ES-I3 (cell line): Measurements from ENCODE around the gene WDR45B.

Experiments used
- H3K36me3 ChIP-seq: 2 replicates; pipeline ENCODE4 v1.6.1; 2013; ENCODE audit warnings: mild to moderate bottlenecking, low read length, control low read depth, moderate library complexity; ENCODE audit not compliant: insufficient read depth
- H3K4me1 ChIP-seq: 2 replicates; pipeline ENCODE4 v1.6.1; 2013; ENCODE audit warnings: mild to moderate bottlenecking, control low read depth, low read length; ENCODE audit not compliant: insufficient read depth
- H3K9ac ChIP-seq: 2 replicates; pipeline ENCODE4 v1.6.1; 2013; ENCODE audit warnings: low read depth, mild to moderate bottlenecking, low read length, moderate library complexity
- H3K9me3 ChIP-seq: 2 replicates; pipeline ENCODE4 v1.6.1; 2013; ENCODE audit warnings: mild to moderate bottlenecking, low read length, moderate library complexity; ENCODE audit not compliant: control insufficient read depth, insufficient read depth

Gene WDR45B

DNA sequence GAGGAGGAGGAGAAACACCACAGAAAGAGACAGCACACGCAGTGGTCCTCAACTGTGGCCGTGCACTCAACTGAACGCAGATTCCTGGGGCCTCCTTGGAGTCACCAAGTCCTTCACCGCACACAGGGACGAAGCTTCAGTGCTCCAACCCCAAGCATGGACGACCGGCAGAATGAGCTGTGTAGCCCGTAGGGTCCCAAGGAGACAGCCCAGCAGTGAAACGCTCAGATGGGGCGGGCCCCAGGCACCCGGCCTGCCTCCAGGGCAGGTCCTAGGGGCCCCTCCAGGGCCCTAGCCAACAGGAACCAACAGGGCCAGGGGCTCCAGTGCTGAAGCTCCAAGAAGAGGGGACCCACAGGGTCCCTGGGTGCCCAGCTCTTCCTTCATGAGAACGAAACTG, 37.0 kb upstream of the WDR45B start:
- H3K4me1 ChIP-seq: no peaks in the 10 kb centered on the region
- no peaks in the 10 kb centered on the region for H3K36me3 ChIP-seq
- no peak overlapping the region for H3K9ac ChIP-seq
- H3K9me3 ChIP-seq: peaks cover 10% of the 10 kb centered on the region

DNA sequence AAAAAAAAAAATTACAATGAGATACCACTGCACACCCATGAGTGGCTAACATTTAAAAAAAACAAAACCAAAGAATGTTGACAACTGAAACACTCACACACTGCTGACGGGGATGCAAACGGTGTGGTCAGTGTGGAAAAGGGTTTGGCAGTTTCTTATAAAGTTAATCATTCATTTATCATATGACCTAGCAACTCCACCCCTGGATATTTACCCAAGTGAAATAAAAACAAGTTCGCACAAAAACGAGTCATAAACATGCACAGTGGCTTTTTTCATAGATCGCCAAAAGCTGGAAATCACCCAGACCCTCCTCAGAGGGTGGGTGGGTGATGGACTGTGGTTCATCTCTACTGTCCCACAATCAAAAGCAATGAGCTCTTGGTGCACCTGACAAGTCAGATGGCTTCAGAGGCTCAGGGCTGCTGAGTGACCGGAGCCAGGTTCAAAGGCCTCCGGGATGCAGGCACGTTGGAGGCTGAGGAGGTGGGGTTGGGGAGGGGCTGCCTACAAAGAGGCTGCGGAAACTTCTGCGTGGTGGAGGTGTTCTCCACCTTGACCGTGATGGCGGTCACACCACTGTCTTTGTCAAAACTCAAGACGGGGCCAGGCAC, 36.1 kb upstream of the WDR45B start:
- H3K36me3 ChIP-seq: no peaks in the 10 kb centered on the region
- H3K9me3 ChIP-seq: peaks cover 10% of the 10 kb centered on the region
- no peaks in the 10 kb centered on the region for H3K4me1 ChIP-seq
- no peak overlapping the region for H3K9ac ChIP-seq

DNA sequence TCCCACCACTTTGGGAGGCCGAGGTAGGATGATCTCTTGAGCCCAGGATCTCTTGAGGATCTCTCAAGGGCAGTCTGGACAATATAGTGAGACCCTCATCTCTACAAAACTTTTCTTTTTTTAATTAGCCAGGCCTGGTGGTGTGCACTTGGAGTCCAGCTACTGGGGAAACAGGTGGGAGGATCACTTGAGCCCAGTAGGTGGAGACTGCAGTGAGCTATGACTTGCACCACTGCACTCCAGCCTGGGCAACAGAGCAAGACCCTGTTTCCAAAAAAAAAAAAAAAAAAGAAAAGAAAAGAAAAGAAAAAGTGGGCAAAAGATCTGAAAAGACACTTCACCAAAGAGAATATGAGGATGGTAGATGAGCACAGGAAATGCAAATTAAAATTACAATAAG, 35.3 kb upstream of the WDR45B start:
- Histone ChIP-seq H3K4me1 (no peaks in the 10 kb centered on the region), H3K9ac (no peak overlapping the region), H3K9me3 (peaks cover 10% of the 10 kb centered on the region), H3K36me3 (no peaks in the 10 kb centered on the region)

DNA sequence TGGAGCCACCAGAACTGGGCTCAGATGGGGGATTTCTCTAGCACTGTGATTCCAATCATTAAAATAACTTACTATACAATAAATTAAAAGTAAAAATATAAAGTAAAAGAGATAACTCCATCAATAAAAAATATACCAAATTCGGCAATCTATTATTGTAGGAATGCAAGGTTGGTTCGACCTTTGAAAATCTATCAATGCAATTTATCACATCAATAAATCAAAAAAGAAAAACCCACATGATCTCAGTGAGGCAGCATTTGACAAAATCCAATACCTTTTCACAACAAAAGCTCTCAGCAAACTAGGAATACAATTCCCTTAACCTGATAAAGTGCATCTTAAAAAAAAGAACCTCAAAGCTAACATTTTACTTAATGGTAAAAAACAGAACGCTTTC, 33.3 kb upstream of the WDR45B start:
- Histone ChIP-seq H3K4me1 (no peaks in the 10 kb centered on the region), H3K36me3 (no peaks in the 10 kb centered on the region), H3K9me3 (peaks cover 10% of the 10 kb centered on the region), H3K9ac (no peak overlapping the region)

DNA sequence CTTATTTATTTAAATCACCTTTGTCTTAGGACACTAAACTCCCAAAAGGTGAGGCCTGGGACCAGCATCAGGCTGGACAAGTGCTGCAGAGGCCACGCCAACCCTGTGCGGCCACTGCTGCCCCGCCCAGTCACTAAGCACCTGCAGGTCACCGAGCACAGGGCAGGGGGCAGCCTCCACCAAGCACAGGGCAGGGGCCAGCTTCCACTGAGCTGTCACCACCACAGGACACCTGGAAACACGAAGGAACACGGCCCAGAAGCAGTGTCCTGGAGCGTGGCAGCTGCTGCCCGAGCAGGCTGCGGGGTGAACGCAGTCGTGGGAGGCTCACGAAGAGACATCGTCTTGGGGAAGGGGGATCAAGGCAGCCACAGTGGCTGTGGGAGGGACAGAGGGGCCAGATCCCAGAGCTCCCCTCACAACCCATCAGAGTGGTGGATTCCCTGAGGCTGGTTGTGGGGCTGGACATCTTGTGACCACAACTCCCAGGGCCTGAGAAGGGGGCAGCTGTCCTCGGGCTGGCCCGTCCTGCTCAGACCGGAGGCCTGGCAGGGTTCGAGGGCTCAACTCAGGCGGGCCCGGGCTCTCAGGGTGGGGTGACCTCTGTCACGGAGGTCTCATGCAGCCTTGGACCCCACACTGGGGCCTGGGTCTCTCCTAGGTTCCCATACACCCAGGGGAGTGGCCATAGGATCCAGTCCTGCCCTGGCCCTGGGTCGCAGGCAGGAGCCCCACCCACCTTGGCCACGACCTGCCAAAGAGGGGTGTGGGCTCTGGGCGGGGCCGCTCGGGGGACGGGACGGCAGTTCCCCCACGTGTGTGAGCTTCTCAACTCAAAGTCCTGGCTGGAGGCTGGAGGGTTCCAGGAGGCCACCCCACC, 31.6 kb upstream of the WDR45B start:
- Histone ChIP-seq H3K9me3 (peaks cover 10% of the 10 kb centered on the region), H3K9ac (no peak overlapping the region), H3K36me3 (no peaks in the 10 kb centered on the region), H3K4me1 (no peaks in the 10 kb centered on the region)

DNA sequence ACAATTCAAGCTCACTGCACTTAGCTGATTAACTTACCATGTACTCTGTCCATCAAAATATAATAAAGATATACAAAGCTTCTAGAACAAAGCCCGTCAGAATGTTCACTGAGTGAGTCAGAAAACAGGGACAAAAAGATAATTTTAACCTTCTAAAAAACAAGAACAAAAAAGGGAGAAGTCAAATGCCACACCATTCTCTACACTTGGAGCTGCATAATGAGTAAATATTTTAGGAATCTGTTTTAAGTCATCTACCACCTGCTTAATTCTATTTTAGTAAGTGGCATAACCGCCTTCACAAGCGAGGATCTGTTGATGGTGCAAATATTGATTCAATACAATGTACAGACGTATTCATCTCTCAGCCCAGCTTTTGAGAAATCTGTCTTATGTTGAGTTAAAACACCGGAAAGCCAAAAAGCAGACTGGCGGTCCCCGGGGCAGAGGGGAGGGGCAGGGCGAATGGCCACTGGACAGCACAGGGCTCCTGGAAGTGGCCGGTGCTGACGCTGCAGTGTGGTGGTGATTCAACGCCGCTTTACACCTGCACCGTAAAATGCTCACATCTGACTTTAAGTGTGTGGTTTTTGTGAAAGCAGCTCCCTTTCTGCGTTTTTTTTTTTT, 30.1 kb upstream of the WDR45B start:
- H3K4me1 ChIP-seq: no peaks in the 10 kb centered on the region
- peaks cover 10% of the 10 kb centered on the region for H3K9me3 ChIP-seq
- no peak overlapping the region for H3K9ac ChIP-seq
- H3K36me3 ChIP-seq: no peaks in the 10 kb centered on the region

DNA sequence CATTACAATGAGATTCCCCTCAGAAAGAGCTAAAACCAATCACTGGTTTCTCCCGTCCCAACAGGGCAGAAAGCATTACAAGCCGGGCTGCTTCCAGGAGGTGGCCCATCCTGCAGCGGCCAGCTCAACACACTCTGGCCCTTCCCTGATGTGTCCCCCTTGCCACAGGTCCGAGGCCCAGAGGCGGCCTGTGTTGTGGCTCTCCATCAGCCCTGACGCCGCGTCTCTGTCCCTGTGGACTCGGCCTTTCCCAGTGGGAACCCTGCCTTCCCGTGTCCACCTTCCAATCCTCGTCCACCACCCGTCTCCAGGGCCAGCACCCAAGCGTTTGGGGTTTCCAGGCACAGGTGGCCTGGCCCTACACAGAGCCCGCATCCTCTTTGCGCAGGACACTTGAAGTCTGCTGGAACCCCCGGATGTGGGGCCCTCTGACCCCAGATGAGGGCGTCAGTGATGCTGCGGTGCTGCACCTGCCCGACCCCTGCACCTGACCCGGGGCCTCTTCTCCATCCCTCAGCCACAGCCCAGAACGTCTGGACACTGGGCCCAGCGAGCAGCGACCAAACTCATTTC, 29.2 kb upstream of the WDR45B start:
- H3K4me1 ChIP-seq: no peaks in the 10 kb centered on the region
- no peak overlapping the region for H3K9ac ChIP-seq

DNA sequence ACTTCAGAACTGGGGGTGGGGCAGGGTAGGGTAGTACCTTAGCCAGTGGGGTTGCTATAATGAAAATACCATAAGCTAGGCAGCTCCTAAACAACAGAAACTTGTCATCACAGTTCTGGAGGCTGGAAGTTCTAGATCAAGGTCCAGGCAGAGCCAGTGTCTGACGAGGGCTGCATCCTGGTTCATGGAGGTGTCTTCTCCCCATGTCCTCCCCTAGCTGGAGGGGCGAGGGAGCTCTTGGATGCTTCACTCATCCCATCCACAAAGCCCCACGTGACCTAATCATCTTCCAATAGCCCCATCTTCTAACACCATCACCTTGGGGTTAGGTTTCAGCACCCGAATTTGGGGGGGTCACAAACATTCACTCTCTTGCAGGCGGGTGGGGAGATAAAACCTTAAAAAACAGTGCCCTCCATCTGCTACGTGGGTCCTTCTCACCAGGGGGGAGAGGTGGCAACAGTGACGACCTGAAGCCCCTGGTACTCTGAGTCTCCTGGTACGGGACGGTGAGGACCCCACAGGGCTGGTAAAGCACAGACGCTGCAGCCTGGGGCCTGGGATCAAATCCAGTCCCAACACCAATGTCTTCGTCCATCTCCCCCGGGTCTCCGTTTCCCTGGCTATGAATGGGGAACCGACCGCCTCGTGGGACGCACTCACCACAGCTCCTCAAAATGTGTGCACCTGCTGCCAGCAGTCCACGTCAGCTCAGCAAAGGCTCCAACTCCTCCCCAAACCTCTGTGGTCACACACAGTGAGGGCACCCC, 27.4 kb upstream of the WDR45B start:
- Histone ChIP-seq H3K4me1 (no peaks in the 10 kb centered on the region), H3K9ac (no peak overlapping the region), H3K36me3 (no peaks in the 10 kb centered on the region), H3K9me3 (no peaks in the 10 kb centered on the region)

More for the DNA sequence above, 29.2 kb upstream of the WDR45B start:
- H3K36me3 ChIP-seq: no peaks in the 10 kb centered on the region
- peaks cover 10% of the 10 kb centered on the region for H3K9me3 ChIP-seq

DNA sequence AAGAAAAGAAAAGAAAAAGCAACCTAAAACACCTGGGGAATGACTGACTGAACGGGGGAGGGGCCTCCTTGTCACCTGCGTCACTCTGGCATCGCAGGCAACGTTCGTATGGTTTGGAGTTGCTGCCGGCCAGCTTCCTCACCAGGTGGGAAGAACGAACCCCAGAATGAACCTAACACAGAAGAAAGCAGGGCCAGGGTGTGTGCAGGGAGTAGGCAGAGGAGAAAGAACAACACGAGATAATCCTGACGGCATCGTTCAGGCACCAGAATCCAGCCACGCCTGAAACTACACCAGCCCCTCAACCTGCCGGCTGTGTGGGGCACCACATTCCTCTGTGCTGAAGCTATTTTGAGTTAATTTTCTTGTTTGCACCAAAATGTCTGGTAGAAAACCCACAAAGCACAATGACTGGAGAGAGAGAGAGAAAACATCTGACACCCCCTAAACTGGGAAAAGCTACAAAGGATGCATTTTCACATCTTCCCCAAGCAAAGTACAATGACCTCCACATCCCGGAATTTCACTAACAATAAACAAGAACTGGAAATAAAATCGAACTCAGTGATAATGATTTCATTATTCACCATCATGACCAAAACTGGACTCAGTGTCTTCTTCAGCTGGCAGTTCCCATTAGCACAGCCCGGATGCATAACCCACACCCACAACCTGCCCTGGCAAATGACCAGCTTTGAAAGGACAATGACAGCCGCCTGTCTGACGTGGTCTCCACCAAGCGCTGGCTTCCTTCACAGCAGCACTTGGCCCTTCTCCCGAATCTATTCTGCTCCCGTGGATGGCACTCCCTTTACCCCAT, 26.6 kb upstream of the WDR45B start:
- Histone ChIP-seq H3K4me1 (no peaks in the 10 kb centered on the region), H3K36me3 (no peaks in the 10 kb centered on the region), H3K9me3 (no peaks in the 10 kb centered on the region), H3K9ac (no peak overlapping the region)

DNA sequence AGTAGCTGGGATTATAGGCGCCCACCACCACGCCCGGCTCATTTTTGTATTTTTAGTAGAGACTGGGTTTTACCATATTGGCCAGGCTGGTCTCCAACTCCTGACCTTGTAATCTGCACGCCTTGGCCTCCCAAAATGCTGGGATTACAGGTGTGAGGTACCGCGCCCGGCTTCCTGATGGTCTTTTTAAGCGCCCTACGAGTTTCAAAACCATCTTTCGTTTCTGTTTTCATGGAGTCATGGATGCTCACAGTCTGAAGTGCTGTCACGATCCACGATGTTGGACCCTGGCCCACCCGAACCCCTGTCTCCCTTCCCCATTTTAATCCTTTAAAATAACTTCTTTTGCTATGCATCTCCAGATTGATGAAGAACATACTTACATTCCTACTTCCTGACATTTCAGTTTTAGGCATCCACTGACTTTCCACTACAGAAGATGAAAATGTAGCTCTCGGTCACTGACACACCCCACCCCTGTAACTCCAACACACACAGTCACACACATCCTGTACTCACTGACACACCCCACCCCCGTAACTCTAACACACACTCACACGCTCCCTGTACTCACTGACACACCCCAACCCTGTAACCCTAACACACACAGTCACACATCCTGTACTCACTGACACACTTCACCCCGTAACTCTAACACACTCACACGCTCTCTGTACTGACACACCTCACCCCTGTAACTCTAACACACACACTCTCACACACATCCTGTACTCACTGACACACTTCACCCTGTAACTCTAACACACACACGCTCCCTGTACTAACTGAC, 22.6 kb upstream of the WDR45B start:
- Histone ChIP-seq H3K4me1 (no peaks in the 10 kb centered on the region), H3K9ac (no peak overlapping the region), H3K36me3 (no peaks in the 10 kb centered on the region)

DNA sequence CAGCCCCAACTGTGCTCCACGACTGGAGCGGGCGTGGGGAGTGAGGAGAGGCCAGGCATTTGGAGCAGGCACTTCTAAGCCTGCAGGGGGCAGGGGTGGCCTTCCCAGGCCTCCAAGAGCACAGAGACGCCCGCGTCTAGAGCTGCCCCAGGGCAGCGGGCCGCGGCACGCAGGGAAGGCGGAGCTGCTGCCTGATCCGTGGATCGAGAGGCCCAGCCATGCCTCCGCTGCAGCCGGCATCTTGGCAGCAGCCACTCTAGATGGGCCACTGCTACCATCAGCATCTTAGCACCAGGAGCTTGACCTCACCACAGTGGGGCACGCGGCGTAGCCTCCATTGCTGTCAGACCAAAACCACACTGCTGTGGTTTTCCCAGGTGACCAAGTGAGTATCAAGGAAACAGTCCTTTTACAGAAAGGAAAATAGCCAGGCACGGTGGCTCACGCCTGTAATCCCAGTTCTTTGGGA, 20.4 kb upstream of the WDR45B start:
- Histone ChIP-seq H3K4me1 (no peaks in the 10 kb centered on the region; the same call in 1 of the 2 replicates), H3K9me3 (no peaks in the 10 kb centered on the region), H3K36me3 (no peaks in the 10 kb centered on the region), H3K9ac (peak overlapping the region; percentile 35; the same call in 1 of the 2 replicates)

More for the DNA sequence above, 22.6 kb upstream of the WDR45B start:
- no peaks in the 10 kb centered on the region for H3K9me3 ChIP-seq

DNA sequence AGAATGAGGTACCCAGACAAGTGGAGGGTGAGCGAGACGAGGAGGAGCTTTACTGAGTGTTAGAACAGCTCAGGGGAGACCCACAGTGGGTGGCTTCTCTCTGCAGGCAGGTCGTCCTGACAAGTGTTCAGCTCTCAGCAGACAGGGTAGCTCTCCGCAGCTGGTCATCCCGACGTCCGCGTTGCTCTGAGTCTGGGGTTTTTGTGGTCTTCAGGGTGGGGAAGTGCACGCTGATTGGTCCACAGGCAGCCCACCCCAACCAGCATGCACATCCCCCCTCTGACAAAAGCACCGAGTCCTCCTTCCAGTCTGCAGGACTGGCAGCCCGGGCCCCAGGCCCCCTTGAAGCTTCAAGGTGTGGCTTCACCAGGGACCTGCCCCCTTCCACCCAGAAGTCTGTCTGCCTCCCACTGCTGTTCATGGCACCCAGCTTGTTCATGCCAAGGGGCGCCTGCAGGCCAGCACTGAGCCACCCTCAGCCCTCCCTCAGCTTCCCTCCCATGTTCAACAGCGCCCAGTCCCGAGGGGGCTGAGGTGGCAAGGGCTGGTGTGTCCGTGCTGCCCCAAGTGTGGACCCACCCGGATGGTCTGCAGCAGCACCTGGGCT, 19.9 kb upstream of the WDR45B start:
- Histone ChIP-seq H3K9me3 (no peaks in the 10 kb centered on the region), H3K36me3 (no peaks in the 10 kb centered on the region), H3K9ac (no peak overlapping the region), H3K4me1 (no peaks in the 10 kb centered on the region; the same call in 1 of the 2 replicates)
